Panc1 (cell line): ENCODE data around the gene ITGB3. TPM values are rescaled to one million over a fixed set of nuclear protein-coding genes. Genes with fewer than 3 reads are reported as not detected.

Source experiments
- ATAC-seq: fragments of 200-7000 bp; cut with Tn5 transposase; 2 replicates; pipeline ENCODE4 v1.9.1; 2020; ENCODE audit warnings: mild to moderate bottlenecking, moderate library complexity
- BruUV-seq: library from RNA; stranded (reverse); fragments of 400-500 nt; replicated peaks from 2 replicates; lab custom pipeline; 2021; lab: Mats Ljungman, UMichigan
- CTCF ChIA-PET: fragments of 300-600 bp; sonication (Branson Sonifier 250); formaldehyde crosslinking; loops from one replicate; lab custom pipeline; 2022; ENCODE audit warnings: antibody characterized with exemption; lab: Charles Lee
- POLR2A ChIA-PET: fragments of 300-600 bp; sonication (Branson Sonifier 250); formaldehyde crosslinking; loops from one replicate; lab custom pipeline; 2022; ENCODE audit warnings: antibody characterized with exemption; lab: Charles Lee
- DNase-seq: peaks from one replicate; pipeline ENCODE4 v3.0.0-alpha.2; 2010; ENCODE audit warnings: low read depth, low spot score
- H3K27ac ChIP-seq: 2 replicates; pipeline ENCODE4 v1.5.1; 2011; ENCODE audit warnings: mild to moderate bottlenecking, low read length, inconsistent platforms
- H3K27me3 ChIP-seq: fragments of 200-500 bp; sonication (Bioruptor generic); 2 replicates; pipeline ENCODE4 v1.6.0; 2014; ENCODE audit warnings: low read length, inconsistent platforms; ENCODE audit not compliant: control insufficient read depth, insufficient read depth
- H3K36me3 ChIP-seq: fragments of 200-500 bp; sonication (Bioruptor generic); 2 replicates; pipeline ENCODE4 v1.5.1; 2014; ENCODE audit warnings: inconsistent platforms, mild to moderate bottlenecking, low read length, moderate library complexity; ENCODE audit not compliant: control insufficient read depth, insufficient read depth
- H3K4me1 ChIP-seq: 2 replicates; pipeline ENCODE4 v1.5.1; 2011; ENCODE audit warnings: inconsistent platforms, mild to moderate bottlenecking, low read length, moderate library complexity; ENCODE audit not compliant: control insufficient read depth, insufficient read depth
- H3K4me3 ChIP-seq, 2 experiments: 2 replicates each; pipeline ENCODE4 v1.5.1; 2011 to 2012; ENCODE audit warnings: low read depth in 2 of 2, low read length in 2 of 2, mild to moderate bottlenecking in 2 of 2, inconsistent platforms in 1 of 2, moderate library complexity in 1 of 2
- H3K9me3 ChIP-seq: fragments of 200-500 bp; sonication (Bioruptor generic); 2 replicates; pipeline ENCODE4 v1.5.1; 2014; ENCODE audit warnings: low read depth, mild to moderate bottlenecking, inconsistent platforms, low read length, moderate library complexity; ENCODE audit not compliant: control insufficient read depth, insufficient read depth
- POLR2AphosphoS5 ChIP-seq: IDR thresholded peaks from 2 replicates; pipeline ENCODE4 v1.6.1; 2012; ENCODE audit warnings: mild to moderate bottlenecking, low read depth, low read length, moderate library complexity
- SIN3A ChIP-seq: IDR thresholded peaks from 2 replicates; pipeline ENCODE4 v1.6.1; 2012; ENCODE audit warnings: low read depth, mild to moderate bottlenecking, low read length, moderate library complexity, borderline replicate concordance; ENCODE audit not compliant: insufficient read depth
- TCF7L2 ChIP-seq: IDR thresholded peaks from 2 replicates; pipeline ENCODE4 v1.6.1; 2011; ENCODE audit warnings: mild to moderate bottlenecking, low read depth, low read length, inconsistent platforms
- in situ Hi-C: cut with HindIII; loops from 2 replicates; pipeline ENCODE4 v1.10.0; 2016; ENCODE audit warnings: low sequenced_read_pairs, low pct_unique_long_range_greater_than_20kb
- intact Hi-C: fragments of 100-400 bp; cut with micrococcal nuclease; formaldehyde crosslinking; loops from one replicate; pipeline ENCODE4 v1.10.0; 2022; ENCODE audit not compliant: unreplicated experiment
- total RNA-seq: library from RNA; stranded (reverse); gene quantifications from one replicate; pipeline ENCODE4 v1.2.1, GENCODE V29; 2021; ENCODE audit not compliant: unreplicated experiment
- TF ChIP-seq, protein P1 (sequence below): fragments of 450-650 bp; IDR thresholded peaks from 2 replicates; pipeline ENCODE4 v1.5.1; 2017; ENCODE audit warnings: mild to moderate bottlenecking
- TF ChIP-seq, protein P2 (sequence below), 2 experiments: IDR thresholded peaks; 2 replicates each; pipeline ENCODE4 v1.6.1; 2011 to 2012; ENCODE audit warnings: low read depth in 2 of 2, control low read depth in 1 of 2, low read length in 1 of 2, mild to moderate bottlenecking in 1 of 2, moderate library complexity in 1 of 2; ENCODE audit not compliant: insufficient read depth in 1 of 2

Gene ITGB3
- total RNA-seq, 1 experiment from 2014 or later = 17.6 TPM

DNA sequence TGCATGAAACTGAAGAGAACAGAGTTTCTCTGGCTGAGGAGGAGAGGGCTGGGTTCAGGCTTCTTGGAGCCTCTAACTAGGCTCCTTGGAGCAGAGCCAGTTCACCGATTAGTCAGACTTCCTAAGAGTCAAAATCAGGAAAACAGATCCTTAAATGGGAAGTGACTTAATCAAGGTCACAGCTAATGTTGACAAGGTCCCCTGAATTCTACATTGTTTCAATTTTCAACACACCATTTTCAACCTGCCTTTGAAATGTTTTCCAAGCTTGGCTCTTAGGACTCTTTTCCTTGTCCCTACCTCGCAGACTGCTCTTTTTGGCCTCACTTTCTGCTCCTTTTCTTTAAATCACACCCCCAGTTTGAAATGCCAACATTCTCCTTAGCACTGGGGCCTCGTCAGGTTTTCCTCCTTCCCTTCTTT lies 28.2 kb upstream of the ITGB3 start:
- intact Hi-C loops = no loop called here
- Histone ChIP-seq H3K27ac (peak overlapping the region; percentile 15; the same call in 1 of the 2 replicates), H3K4me3 (no peak overlapping the region), H3K9me3 (no peaks in the 10 kb centered on the region), H3K27me3 (no peaks in the 10 kb centered on the region), H3K36me3 (no peaks in the 10 kb centered on the region), H3K4me1 (peaks cover 10% of the 10 kb centered on the region)
- in situ Hi-C loops = no loop called here
- ChIA-PET CTCF (no interaction called here), POLR2A (no interaction called here)
- BruUV-seq = no TSS peak
- ATAC-seq (no peak), DNase-seq (no peak)
- TF ChIP-seq, protein P1, sequence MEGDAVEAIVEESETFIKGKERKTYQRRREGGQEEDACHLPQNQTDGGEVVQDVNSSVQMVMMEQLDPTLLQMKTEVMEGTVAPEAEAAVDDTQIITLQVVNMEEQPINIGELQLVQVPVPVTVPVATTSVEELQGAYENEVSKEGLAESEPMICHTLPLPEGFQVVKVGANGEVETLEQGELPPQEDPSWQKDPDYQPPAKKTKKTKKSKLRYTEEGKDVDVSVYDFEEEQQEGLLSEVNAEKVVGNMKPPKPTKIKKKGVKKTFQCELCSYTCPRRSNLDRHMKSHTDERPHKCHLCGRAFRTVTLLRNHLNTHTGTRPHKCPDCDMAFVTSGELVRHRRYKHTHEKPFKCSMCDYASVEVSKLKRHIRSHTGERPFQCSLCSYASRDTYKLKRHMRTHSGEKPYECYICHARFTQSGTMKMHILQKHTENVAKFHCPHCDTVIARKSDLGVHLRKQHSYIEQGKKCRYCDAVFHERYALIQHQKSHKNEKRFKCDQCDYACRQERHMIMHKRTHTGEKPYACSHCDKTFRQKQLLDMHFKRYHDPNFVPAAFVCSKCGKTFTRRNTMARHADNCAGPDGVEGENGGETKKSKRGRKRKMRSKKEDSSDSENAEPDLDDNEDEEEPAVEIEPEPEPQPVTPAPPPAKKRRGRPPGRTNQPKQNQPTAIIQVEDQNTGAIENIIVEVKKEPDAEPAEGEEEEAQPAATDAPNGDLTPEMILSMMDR = no peak
- no peak for TF ChIP-seq POLR2AphosphoS5
- TF ChIP-seq TCF7L2 = no peak
- TF ChIP-seq, protein P2, sequence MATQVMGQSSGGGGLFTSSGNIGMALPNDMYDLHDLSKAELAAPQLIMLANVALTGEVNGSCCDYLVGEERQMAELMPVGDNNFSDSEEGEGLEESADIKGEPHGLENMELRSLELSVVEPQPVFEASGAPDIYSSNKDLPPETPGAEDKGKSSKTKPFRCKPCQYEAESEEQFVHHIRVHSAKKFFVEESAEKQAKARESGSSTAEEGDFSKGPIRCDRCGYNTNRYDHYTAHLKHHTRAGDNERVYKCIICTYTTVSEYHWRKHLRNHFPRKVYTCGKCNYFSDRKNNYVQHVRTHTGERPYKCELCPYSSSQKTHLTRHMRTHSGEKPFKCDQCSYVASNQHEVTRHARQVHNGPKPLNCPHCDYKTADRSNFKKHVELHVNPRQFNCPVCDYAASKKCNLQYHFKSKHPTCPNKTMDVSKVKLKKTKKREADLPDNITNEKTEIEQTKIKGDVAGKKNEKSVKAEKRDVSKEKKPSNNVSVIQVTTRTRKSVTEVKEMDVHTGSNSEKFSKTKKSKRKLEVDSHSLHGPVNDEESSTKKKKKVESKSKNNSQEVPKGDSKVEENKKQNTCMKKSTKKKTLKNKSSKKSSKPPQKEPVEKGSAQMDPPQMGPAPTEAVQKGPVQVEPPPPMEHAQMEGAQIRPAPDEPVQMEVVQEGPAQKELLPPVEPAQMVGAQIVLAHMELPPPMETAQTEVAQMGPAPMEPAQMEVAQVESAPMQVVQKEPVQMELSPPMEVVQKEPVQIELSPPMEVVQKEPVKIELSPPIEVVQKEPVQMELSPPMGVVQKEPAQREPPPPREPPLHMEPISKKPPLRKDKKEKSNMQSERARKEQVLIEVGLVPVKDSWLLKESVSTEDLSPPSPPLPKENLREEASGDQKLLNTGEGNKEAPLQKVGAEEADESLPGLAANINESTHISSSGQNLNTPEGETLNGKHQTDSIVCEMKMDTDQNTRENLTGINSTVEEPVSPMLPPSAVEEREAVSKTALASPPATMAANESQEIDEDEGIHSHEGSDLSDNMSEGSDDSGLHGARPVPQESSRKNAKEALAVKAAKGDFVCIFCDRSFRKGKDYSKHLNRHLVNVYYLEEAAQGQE (IDR thresholded peaks at IDR 0.05; ENCODE audit: insufficient read depth in 1 of 2, low read depth in 2 of 2, low read length in 1 of 2) = no peak
- TF ChIP-seq SIN3A = no peak

DNA sequence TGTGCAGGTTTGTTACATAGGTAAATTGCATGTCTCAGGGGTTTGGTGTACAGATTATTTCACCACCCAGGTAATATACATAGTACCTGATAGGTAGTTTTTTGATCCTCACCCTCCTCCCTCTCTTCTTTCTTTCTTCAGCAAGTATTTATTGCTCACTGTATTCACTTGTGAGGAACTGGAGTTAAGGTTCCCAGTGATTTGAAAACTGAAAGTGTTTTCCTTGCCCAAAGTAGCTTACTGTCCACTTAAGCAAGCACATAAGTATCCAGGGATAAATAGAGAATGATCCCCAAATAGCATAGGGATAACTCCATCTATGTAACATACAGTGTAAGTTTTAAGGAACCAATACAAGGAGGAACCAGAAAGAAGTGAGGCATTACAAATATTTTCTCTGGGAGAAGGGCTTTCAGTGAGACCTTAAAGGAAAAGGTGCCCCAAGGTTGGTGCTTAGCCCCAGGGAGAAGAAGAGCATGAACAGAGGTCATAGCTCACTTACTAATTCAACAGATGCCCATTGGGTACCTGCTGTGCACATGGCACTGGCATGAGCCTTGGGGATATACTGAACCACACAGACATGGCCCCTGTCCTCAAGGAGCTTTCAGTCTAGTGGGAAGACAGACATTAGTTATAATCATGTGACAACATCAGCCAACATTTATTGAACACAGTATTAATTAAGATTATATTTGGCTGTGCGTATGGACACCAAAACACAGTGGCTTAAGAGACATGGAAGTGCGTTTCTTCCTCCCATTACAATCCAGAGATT lies 27.5 kb upstream of the ITGB3 start:
- Histone ChIP-seq H3K27me3 (no peaks in the 10 kb centered on the region), H3K9me3 (no peaks in the 10 kb centered on the region), H3K4me3 (no peak overlapping the region), H3K36me3 (no peaks in the 10 kb centered on the region), H3K27ac (no peak overlapping the region), H3K4me1 (peaks cover 10% of the 10 kb centered on the region)
- no TSS peak for BruUV-seq
- in situ Hi-C loops = no loop called here
- intact Hi-C loops = no loop called here
- DNase-seq (no peak), ATAC-seq (no peak)
- ChIA-PET CTCF (no interaction called here), POLR2A (no interaction called here)
- TF ChIP-seq, protein P1 = no peak
- TF ChIP-seq POLR2AphosphoS5 (no peak), SIN3A (no peak), TCF7L2 (no peak)
- TF ChIP-seq, protein P2 (IDR thresholded peaks at IDR 0.05; ENCODE audit: insufficient read depth in 1 of 2, low read depth in 2 of 2, low read length in 1 of 2) = no peak
